NAMALWA (cell line): ENCODE results near the gene MADD.

Experiments
- DNase-seq: peaks from one replicate; pipeline ENCODE4 v3.0.0-alpha.2; 2015; ENCODE audit warnings: low spot score

Gene MADD

GRCh38 chr11:47269829-47270305, at the start of gene MADD:
Gene MADD (plus strand): TSS chr11:47270133.
- DNase-seq = peak; percentile 91

- no peak for DNase-seq
Observed at GRCh38 chr11:47220401-47220821, 49.5 kb upstream of the MADD start.

GRCh38 chr11:47222696-47223095, 47.2 kb upstream of the MADD start:
- no peak for DNase-seq

- no peak for DNase-seq
Observed at GRCh38 chr11:47225552-47226400, 44.2 kb upstream of the MADD start.

GRCh38 chr11:47229161-47229560, 40.8 kb upstream of the MADD start:
- no peak for DNase-seq

GRCh38 chr11:47233051-47233450, 36.9 kb upstream of the MADD start:
- no peak for DNase-seq

GRCh38 chr11:47233989-47234668, 35.8 kb upstream of the MADD start:
- peak; percentile 48 for DNase-seq

- DNase-seq = no peak
Observed at GRCh38 chr11:47234669-47235100, 35.2 kb upstream of the MADD start.

GRCh38 chr11:47235163-47235562, 34.8 kb upstream of the MADD start:
- DNase-seq = no peak

- no peak for DNase-seq
Observed at GRCh38 chr11:47236482-47236881, 33.5 kb upstream of the MADD start.

- DNase-seq = no peak
Observed at GRCh38 chr11:47239852-47240251, 30.1 kb upstream of the MADD start.

- DNase-seq = no peak
Observed at GRCh38 chr11:47241841-47242301, 28.1 kb upstream of the MADD start.

- DNase-seq = no peak
Observed at GRCh38 chr11:47242596-47243192, 27.2 kb upstream of the MADD start.

GRCh38 chr11:47243454-47243853, 26.5 kb upstream of the MADD start:
- no peak for DNase-seq

GRCh38 chr11:47244448-47245350, 25.2 kb upstream of the MADD start:
- no peak for DNase-seq

GRCh38 chr11:47245611-47246357, 24.1 kb upstream of the MADD start:
- no peak for DNase-seq

GRCh38 chr11:47247502-47247901, 22.4 kb upstream of the MADD start:
- no peak for DNase-seq

- no peak for DNase-seq
Observed at GRCh38 chr11:47248304-47248663, 21.6 kb upstream of the MADD start.

GRCh38 chr11:47248664-47249377, 21.1 kb upstream of the MADD start, which contains the start of gene ACP2:
Gene ACP2 (minus strand): TSS chr11:47248814. CDS start chr11:47248789, 25 bp downstream.
- DNase-seq = peak; percentile 94

GRCh38 chr11:47249378-47249715, 20.6 kb upstream of the MADD start:
- no peak for DNase-seq
